Amniotic stem cell (primary cell): ENCODE results near the gene MACF1.
"Not testable (repeated sequence)": the region's sequence is repeated elsewhere in the genome, so short reads cannot be mapped to it uniquely, and the experiment has no call there.

Source experiments
- DNase-seq: peaks from one replicate; lab custom pipeline; 2025; lab: John Stamatoyannopoulos, UW

MACF1 gene

GRCh38 chr1:39469150-39469549 lies 264.7 kb downstream of the MACF1 start:
- no peak for DNase-seq

GRCh38 chr1:39470040-39470439 lies 265.5 kb downstream of the MACF1 start:
- DNase-seq = no peak

DNA sequence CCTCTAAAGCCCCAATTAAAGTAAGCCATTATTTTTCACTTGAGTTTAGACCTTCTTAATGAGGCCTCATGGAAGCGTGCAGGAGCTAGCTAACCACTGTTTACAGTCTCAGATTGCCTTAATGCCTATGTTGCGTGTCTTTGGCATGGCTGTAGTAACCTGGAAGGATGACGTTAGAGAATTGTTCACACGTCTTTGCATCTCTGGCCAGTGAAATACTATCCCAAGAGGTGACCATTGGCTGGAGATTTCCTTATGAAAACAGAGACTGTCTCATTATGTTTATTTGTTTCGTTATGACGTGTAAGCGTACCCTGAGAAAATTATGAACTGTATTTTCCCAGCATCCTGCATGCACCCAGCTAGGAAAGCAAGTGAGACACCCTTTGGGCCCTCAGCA lies 268.3 kb downstream of the MACF1 start:
- no peak for DNase-seq

GRCh38 chr1:39473324-39473723 lies 268.8 kb downstream of the MACF1 start:
- DNase-seq = no peak

GRCh38 chr1:39474810-39475209 lies 270.3 kb downstream of the MACF1 start:
- DNase-seq = no peak

- not testable (repeated sequence) for DNase-seq
Measured at GRCh38 chr1:39475551-39475950, 271.1 kb downstream of the MACF1 start.

- DNase-seq = no peak
Measured at GRCh38 chr1:39478126-39478915, 273.8 kb downstream of the MACF1 start.

- DNase-seq = no peak
Measured at GRCh38 chr1:39481289-39481688, 276.8 kb downstream of the MACF1 start.

DNA sequence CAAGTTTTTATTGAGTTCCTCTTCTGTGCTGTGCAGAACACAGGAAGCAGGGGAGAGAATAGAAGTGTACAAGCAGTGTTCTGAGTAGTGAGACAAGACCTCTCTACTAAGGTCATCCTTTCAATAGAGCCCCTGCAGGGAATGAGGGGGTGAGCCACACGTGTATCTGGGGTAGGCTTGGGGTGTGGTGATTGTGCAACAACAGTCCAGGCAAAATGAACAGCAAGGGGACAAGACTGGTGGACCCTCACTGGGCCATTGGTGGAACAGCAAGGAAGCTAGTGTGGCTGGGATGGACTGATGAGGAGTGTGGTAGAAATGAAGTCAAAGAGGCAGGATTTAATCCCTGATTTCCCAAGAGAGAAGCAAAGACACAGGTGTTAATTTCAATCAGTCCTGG lies 278.8 kb downstream of the MACF1 start:
- no peak for DNase-seq

- no peak for DNase-seq
Measured at GRCh38 chr1:39484564-39484963, 280.1 kb downstream of the MACF1 start.

- no peak for DNase-seq
Measured at GRCh38 chr1:39485046-39485803, 280.7 kb downstream of the MACF1 start.

- no peak for DNase-seq
Measured at GRCh38 chr1:39488012-39488545, 283.6 kb downstream of the MACF1 start.

- no peak for DNase-seq
Measured at GRCh38 chr1:39488793-39489566, 284.5 kb downstream of the MACF1 start.

DNA sequence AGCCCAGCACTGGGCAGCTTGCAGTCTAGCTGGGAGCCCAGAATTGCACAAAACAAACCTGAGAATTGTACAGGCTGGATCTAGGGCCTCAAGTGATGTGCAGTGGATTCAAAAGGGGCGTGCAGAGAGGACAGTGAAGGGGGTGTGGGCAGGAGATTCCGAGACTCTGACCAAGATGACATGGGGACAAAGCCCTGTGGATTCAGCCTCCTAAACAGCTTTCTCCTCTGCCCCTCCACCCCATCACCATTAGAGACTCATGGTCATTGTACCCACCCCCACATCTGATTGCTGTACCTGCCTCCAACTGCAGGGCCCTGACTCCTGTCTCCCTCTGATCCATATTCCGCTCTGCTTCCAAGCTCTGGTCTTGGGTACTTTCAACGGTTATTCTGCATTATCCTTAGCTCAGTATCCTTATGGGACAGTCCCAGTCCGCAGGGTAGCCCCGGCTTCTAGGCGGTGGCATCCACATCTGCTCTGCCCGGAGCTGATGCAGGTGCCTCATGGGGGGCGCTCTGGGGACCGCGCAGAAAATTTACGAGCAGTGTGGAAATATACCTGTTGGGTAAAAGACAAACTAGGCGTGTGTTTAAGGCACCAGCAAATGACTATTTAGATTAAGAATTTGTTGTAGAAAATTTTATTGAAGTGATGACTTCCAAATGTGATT lies 285.2 kb downstream of the MACF1 start:
- no peak for DNase-seq

GRCh38 chr1:39490596-39491145 lies 286.2 kb downstream of the MACF1 start:
- DNase-seq = no peak

DNA sequence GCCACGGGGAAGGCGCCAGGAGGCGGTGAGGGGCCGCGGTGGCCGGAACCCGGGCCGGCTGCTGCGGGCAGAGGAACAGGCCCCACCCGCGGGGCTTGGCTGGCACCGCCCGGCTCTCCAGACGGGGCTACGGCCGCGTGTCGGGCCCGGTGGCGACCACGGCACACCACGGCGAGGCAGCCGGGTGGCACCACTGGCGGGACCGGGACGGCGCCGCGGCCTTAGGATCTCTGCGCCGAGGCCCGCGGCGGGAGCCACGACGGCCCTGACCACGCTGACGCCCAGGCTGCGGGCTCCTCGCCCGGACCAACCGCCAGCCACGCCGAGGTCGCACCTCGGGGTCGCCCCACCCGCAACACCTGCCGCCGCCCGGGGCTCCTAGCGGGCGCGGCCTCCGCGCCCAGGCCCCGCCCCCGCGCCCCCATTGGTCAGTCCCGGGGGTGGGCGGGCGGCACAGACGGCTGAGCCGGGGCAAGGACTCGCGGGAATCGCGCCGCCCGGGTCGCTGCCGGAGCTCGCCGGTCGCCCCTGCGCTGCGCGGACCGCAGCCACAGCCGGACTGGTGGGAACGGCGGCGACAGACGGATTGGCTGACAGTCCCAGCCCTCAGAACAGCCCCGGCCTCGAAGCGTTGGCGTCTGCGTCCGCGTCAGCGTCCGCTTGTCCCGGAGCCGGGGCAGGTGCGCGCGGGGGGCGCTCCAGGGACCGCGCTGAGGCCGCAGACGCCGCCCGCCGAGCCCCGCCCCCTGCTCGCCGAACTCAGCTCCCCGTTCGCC lies 286.8 kb downstream of the MACF1 start, which contains the start of gene BMP8A:
TSS of gene BMP8A (plus strand) at position 491 of the 776 bp plus-strand sequence. CDS start 356 bp downstream, outside the sequence.
- no peak for DNase-seq

- not testable (repeated sequence) for DNase-seq
Measured at GRCh38 chr1:39492118-39493042, 287.9 kb downstream of the MACF1 start.

DNA sequence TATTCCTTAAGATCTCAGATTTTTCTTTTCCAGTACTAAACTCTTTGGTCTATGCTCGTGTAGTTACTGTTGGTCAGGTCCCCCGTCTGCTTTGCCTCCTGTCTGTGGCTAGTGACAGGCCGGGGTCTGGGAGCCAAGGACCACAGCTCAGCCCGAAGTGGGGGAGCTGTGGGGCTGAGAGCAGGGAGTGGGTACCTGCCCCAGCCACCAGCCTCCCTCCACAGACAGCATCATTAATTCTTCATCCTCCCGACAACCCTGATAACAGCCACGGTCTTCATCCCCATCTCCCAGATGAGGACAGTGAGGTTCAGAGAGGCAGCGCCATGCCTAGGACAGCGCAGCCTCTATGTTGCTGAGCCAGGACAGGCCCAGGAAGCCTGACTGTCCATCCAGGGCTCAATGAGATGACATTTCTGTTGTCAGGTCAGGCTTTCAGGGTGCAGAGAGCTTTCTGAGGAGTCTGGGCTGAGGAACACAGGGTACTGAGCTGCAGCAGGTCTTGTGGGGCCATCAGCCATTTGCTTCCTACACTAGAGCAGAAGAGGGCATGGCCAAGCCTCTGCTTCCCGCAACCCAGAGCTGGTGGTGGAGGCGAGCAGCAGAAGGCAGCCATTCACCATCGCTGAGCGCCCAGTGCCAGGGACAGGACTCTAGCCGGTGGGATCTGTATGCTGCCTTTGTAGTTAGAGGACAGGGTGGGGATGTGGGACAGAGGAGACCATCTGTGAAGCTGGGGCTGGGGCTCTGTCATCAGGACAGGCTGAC lies 288.7 kb downstream of the MACF1 start:
- not testable (repeated sequence) for DNase-seq
